ENCODE measurements around the gene HNMT. TPM values are rescaled to one million over a fixed set of nuclear protein-coding genes. Genes with fewer than 3 reads are reported as not detected.
"Not testable (repeated sequence)": the region's sequence is repeated elsewhere in the genome, so short reads cannot be mapped to it uniquely, and the experiment has no call there.

HNMT gene
- total RNA-seq, 1 donor from 2014 or later = not detected

GRCh38 chr2:138042311-138042710 is 78.0 kb downstream of the HNMT start:
- intact Hi-C loops (cut with micrococcal nuclease) = no loop called here

- intact Hi-C loops (cut with micrococcal nuclease) = not testable (repeated sequence)
These were observed 79.3 kb downstream of the HNMT start for GRCh38 chr2:138043588-138043987.

- intact Hi-C loops (cut with micrococcal nuclease) = no loop called here
These were observed 94.2 kb downstream of the HNMT start for GRCh38 chr2:138058427-138058826.

GRCh38 chr2:138059487-138060300 is 95.4 kb downstream of the HNMT start:
- intact Hi-C loops (cut with micrococcal nuclease) = no loop called here

GRCh38 chr2:138060301-138060635 is 96.0 kb downstream of the HNMT start:
- intact Hi-C loops (cut with micrococcal nuclease) = no loop called here

- intact Hi-C loops (cut with micrococcal nuclease) = no loop called here
These were observed 97.7 kb downstream of the HNMT start for GRCh38 chr2:138061961-138062360.

GRCh38 chr2:138063181-138063580 is 98.9 kb downstream of the HNMT start:
- intact Hi-C loops (cut with micrococcal nuclease) = no loop called here
